Neural cell (in vitro differentiated cells): ENCODE results near the gene RIC1. TPM values are rescaled to one million over a fixed set of nuclear protein-coding genes. Genes with fewer than 3 reads are reported as not detected.

Source experiments
- H2AFZ ChIP-seq: fragments of 200-600, 300-800 bp; sonication (generic), shearing (Covaris generic); 2 replicates; pipeline ENCODE4 v1.6.0; 2014; ENCODE audit warnings: low read depth, mild to moderate bottlenecking, antibody characterized with exemption, low read length, moderate library complexity
- H3F3A ChIP-seq: fragments of 200-600 bp; shearing (Covaris generic); 2 replicates; pipeline ENCODE4 v1.6.1; 2016; ENCODE audit warnings: mild to moderate bottlenecking, moderate library complexity, mixed read lengths, antibody characterized with exemption, low read length; ENCODE audit not compliant: insufficient read depth, poor library complexity, severe bottlenecking
- H3K27ac ChIP-seq: fragments of 200-600, 300-800 bp; sonication (generic), shearing (Covaris generic); 2 replicates; pipeline ENCODE4 v1.5.1; 2014; ENCODE audit warnings: mild to moderate bottlenecking, low read length, moderate library complexity
- H3K27me3 ChIP-seq: fragments of 300-800, 200-600 bp; sonication (generic), shearing (Covaris generic); 2 replicates; pipeline ENCODE4 v1.6.0; 2014; ENCODE audit warnings: mild to moderate bottlenecking, low read depth, low read length, moderate library complexity; ENCODE audit not compliant: insufficient read depth
- H3K36me3 ChIP-seq: fragments of 300-800, 200-600 bp; sonication (generic), shearing (Covaris generic); 2 replicates; pipeline ENCODE4 v1.5.1; 2014; ENCODE audit warnings: mild to moderate bottlenecking, antibody characterized with exemption, low read length, moderate library complexity; ENCODE audit not compliant: insufficient read depth
- H3K4me2 ChIP-seq: fragments of 300-800, 200-600 bp; sonication (generic), shearing (Covaris generic); 2 replicates; pipeline ENCODE4 v1.6.0; 2014; ENCODE audit warnings: mild to moderate bottlenecking, low read length
- H3K4me3 ChIP-seq: fragments of 300-800, 200-600 bp; sonication (generic), shearing (Covaris generic); 2 replicates; pipeline ENCODE4 v1.5.1; 2014; ENCODE audit warnings: mild to moderate bottlenecking, low read length, moderate library complexity
- H3K79me2 ChIP-seq: fragments of 200-600 bp; shearing (Covaris generic); replicated peaks from 2 replicates; pipeline ENCODE4 v1.6.0; 2014; ENCODE audit warnings: mild to moderate bottlenecking, low read length, moderate library complexity; ENCODE audit not compliant: insufficient read depth
- H3K9ac ChIP-seq: fragments of 300-800, 200-600 bp; sonication (generic), shearing (Covaris generic); 2 replicates; pipeline ENCODE4 v1.6.1; 2016; ENCODE audit warnings: mild to moderate bottlenecking, low read length, mixed read lengths
- H3K9me2 ChIP-seq: fragments of 200-600 bp; shearing (Covaris generic); 2 replicates; pipeline ENCODE4 v1.6.1; 2016; ENCODE audit warnings: mild to moderate bottlenecking, low read length, mixed read lengths; ENCODE audit not compliant: insufficient read depth
- H3K9me3 ChIP-seq: fragments of 200-600, 300-800 bp; sonication (generic), shearing (Covaris generic); 2 replicates; pipeline ENCODE4 v1.6.1; 2016; ENCODE audit warnings: mild to moderate bottlenecking, mixed run types, low read length, moderate library complexity, mixed read lengths
- H4K20me1 ChIP-seq: fragments of 200-600 bp; shearing (Covaris generic); 2 replicates; pipeline ENCODE4 v1.6.1; 2016; ENCODE audit warnings: mild to moderate bottlenecking, mixed run types; ENCODE audit not compliant: insufficient read depth
- EP300 ChIP-seq: fragments of 450-650 bp; conservative IDR thresholded peaks from 2 replicates; pipeline ENCODE4 v1.6.1; 2014; ENCODE audit warnings: antibody characterized with exemption, mild to moderate bottlenecking, moderate library complexity; ENCODE audit not compliant: poor library complexity, severe bottlenecking
- EZH2 ChIP-seq: fragments of 200-600, 300-800 bp; shearing (Covaris generic), sonication (generic); IDR thresholded peaks from 2 replicates; pipeline ENCODE4 v1.6.1; 2014; ENCODE audit warnings: antibody characterized with exemption, low read length, borderline replicate concordance, mild to moderate bottlenecking; ENCODE audit not compliant: insufficient read depth, poor library complexity, severe bottlenecking
- MXI1 ChIP-seq: fragments of 450-650 bp; conservative IDR thresholded peaks from 2 replicates; pipeline ENCODE4 v1.6.1; 2014; ENCODE audit warnings: antibody characterized with exemption, mild to moderate bottlenecking; ENCODE audit not compliant: poor library complexity, severe bottlenecking
- POLR2AphosphoS5 ChIP-seq: IDR thresholded peaks from 2 replicates; pipeline ENCODE4 v1.6.1; 2012
- RAD21 ChIP-seq: fragments of 450-650 bp; conservative IDR thresholded peaks from 2 replicates; pipeline ENCODE4 v1.6.1; 2014; ENCODE audit warnings: antibody characterized with exemption, mild to moderate bottlenecking, moderate library complexity
- SMC3 ChIP-seq: fragments of 450-650 bp; conservative IDR thresholded peaks from 2 replicates; pipeline ENCODE4 v1.6.1; 2014; ENCODE audit warnings: antibody characterized with exemption, mild to moderate bottlenecking, moderate library complexity; ENCODE audit not compliant: poor library complexity
- TAF1 ChIP-seq: IDR thresholded peaks from 2 replicates; pipeline ENCODE4 v1.6.1; 2012; ENCODE audit warnings: low read depth
- polyA plus RNA-seq: library from polyadenylated mRNA; depleted of rRNA; stranded (reverse); fragments of >200 nt; gene quantifications from 2 replicates; pipeline ENCODE4 v1.2.3, GENCODE V29; 2014
- TF ChIP-seq, protein P1 (sequence below): IDR thresholded peaks from 2 replicates; pipeline ENCODE4 v1.6.1; 2012; ENCODE audit warnings: borderline replicate concordance
- TF ChIP-seq, protein P2 (sequence below): fragments of 450-650 bp; IDR thresholded peaks from 2 replicates; pipeline ENCODE4 v1.5.1; 2014; ENCODE audit warnings: antibody characterized with exemption, mild to moderate bottlenecking, moderate library complexity; ENCODE audit not compliant: poor library complexity, severe bottlenecking

The RIC1 gene
- polyA plus RNA-seq, 1 donor from 2014 or later: 9.9 TPM

DNA sequence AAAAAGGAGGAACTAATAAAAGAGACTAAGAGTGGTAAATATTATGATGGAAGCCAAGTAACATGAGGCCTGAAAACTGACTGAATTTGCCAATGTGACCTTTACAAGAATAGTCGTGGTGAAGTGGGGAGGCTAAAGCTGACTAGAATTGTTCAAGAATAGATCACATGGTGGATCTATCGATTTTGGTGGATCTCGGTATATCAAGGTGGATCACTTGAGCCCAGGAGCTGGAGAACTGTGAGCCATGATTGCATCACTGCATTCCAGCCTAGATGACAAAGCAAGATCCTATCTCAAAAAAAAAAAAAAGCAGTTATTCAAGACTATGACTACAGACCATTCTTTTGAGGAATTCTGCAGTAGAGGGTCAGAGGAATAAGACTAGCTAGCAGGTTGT lies 189.0 kb downstream of the RIC1 start:
- no peak overlapping the region for H3K4me2 ChIP-seq
- no peak overlapping the region for H3K27ac ChIP-seq
- H3K36me3 ChIP-seq: no peaks in the 10 kb centered on the region
- no peaks in the 10 kb centered on the region for H3F3A ChIP-seq
- H3K9me3 ChIP-seq: no peaks in the 10 kb centered on the region
- no peak overlapping the region for H3K9ac ChIP-seq
- H3K9me2 ChIP-seq: no peaks in the 10 kb centered on the region
- H4K20me1 ChIP-seq: no peaks in the 10 kb centered on the region
- TF ChIP-seq SMC3 (no peak), TAF1 (no peak), RAD21 (no peak), EP300 (no peak), EZH2 (no peak), MXI1 (no peak)
- TF ChIP-seq, protein P1, sequence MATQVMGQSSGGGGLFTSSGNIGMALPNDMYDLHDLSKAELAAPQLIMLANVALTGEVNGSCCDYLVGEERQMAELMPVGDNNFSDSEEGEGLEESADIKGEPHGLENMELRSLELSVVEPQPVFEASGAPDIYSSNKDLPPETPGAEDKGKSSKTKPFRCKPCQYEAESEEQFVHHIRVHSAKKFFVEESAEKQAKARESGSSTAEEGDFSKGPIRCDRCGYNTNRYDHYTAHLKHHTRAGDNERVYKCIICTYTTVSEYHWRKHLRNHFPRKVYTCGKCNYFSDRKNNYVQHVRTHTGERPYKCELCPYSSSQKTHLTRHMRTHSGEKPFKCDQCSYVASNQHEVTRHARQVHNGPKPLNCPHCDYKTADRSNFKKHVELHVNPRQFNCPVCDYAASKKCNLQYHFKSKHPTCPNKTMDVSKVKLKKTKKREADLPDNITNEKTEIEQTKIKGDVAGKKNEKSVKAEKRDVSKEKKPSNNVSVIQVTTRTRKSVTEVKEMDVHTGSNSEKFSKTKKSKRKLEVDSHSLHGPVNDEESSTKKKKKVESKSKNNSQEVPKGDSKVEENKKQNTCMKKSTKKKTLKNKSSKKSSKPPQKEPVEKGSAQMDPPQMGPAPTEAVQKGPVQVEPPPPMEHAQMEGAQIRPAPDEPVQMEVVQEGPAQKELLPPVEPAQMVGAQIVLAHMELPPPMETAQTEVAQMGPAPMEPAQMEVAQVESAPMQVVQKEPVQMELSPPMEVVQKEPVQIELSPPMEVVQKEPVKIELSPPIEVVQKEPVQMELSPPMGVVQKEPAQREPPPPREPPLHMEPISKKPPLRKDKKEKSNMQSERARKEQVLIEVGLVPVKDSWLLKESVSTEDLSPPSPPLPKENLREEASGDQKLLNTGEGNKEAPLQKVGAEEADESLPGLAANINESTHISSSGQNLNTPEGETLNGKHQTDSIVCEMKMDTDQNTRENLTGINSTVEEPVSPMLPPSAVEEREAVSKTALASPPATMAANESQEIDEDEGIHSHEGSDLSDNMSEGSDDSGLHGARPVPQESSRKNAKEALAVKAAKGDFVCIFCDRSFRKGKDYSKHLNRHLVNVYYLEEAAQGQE: no peak
- TF ChIP-seq, protein P2, sequence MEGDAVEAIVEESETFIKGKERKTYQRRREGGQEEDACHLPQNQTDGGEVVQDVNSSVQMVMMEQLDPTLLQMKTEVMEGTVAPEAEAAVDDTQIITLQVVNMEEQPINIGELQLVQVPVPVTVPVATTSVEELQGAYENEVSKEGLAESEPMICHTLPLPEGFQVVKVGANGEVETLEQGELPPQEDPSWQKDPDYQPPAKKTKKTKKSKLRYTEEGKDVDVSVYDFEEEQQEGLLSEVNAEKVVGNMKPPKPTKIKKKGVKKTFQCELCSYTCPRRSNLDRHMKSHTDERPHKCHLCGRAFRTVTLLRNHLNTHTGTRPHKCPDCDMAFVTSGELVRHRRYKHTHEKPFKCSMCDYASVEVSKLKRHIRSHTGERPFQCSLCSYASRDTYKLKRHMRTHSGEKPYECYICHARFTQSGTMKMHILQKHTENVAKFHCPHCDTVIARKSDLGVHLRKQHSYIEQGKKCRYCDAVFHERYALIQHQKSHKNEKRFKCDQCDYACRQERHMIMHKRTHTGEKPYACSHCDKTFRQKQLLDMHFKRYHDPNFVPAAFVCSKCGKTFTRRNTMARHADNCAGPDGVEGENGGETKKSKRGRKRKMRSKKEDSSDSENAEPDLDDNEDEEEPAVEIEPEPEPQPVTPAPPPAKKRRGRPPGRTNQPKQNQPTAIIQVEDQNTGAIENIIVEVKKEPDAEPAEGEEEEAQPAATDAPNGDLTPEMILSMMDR: no peak
- H3K4me3 ChIP-seq: no peak overlapping the region
- no peak overlapping the region for H2AFZ ChIP-seq
- no peaks in the 10 kb centered on the region for H3K27me3 ChIP-seq
- H3K79me2 ChIP-seq: no peaks in the 10 kb centered on the region

DNA sequence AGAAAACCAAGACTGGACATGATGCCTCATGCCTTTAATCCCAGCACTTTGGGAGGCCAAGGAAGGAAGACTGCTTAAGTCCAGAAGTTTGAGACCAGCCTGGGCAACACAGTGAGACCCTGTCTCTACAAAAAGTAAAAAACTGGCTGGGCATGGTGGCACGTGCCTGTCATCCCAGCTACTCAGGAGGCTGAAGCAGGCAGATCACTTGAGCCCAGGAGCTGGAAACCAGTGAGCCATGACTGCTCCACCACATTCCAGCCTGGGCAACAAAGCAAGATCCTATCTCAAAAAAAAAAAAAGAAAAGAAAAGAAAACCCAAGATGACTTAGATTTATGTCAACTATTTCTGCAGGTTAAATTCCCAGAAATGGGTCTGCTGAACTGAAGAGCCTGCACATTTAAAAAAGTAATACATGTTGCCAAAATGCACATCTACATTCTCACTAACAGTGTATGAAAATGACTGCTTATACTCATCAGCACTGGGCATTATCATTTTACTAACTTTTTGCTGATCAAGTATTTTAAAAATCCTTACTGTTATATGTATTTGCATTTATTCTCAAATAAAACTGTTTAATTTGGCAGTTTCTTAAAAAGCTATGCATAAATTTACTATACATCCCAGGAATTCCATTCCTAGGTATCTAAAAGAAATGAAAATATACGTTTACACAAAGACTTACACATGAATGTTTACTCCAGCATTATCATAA lies 189.7 kb downstream of the RIC1 start:
- Histone ChIP-seq H3K36me3 (no peaks in the 10 kb centered on the region), H3K27ac (no peak overlapping the region), H3F3A (no peaks in the 10 kb centered on the region), H3K9me3 (no peaks in the 10 kb centered on the region), H3K9ac (no peak overlapping the region), H3K9me2 (no peaks in the 10 kb centered on the region), H3K79me2 (no peaks in the 10 kb centered on the region), H3K4me2 (no peak overlapping the region), H2AFZ (no peak overlapping the region), H3K27me3 (no peaks in the 10 kb centered on the region), H3K4me3 (no peak overlapping the region), H4K20me1 (no peaks in the 10 kb centered on the region)
- no peak for TF ChIP-seq EZH2
- TF ChIP-seq TAF1: no peak
- TF ChIP-seq, protein P2: no peak
- no peak for TF ChIP-seq EP300
- no peak for TF ChIP-seq SMC3
- TF ChIP-seq RAD21: no peak
- TF ChIP-seq, protein P1: no peak
- no peak for TF ChIP-seq POLR2AphosphoS5
- TF ChIP-seq MXI1: no peak
